ENCODE data around the gene RPS3. TPM values are rescaled to one million over a fixed set of nuclear protein-coding genes. Genes with fewer than 3 reads are reported as not detected.

RPS3 gene
- total and polyA plus RNA-seq, 4 donors, result 1,036 to 2,813 (median 2,148) TPM

DNA sequence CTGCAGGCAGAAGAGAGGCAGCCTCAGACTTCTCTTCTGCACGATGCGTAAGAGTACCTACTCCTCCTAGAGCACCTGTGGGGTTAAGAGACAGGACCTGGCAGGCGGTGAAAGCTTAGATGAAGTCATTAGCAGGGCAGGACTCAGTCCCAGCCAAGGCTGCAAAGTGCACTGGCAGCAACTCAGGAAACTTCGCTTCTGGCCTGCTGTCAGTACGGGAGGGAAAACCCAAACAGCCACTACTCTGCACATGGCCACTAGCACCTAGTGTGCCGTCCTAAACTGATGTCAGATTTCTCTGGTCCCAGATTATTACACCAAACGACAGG is 42.5 kb downstream of the RPS3 start:
- DNase-seq, result no peak
- WGBS, 2 donors, result 74 to 86% methylated on average over 7 of the region's 7 CpGs
- Histone ChIP-seq H3K36me3 (ENCODE audit: control insufficient read depth in 4 of 4, insufficient read depth in 4 of 4, low read length in 4 of 4) (peaks cover 0 to 2% (median 0%) of the 10 kb centered on the region in 4 donors), H3K4me1 (ENCODE audit: control insufficient read depth in 5 of 5, insufficient read depth in 5 of 5, low read length in 5 of 5) (peaks cover 0 to 8% (median 0%) of the 10 kb centered on the region in 5 donors), H3K9ac (ENCODE audit: insufficient read depth in 1 of 2, low read length in 2 of 2) (no peak overlapping the region), H3K27ac (ENCODE audit: low read depth in 1 of 2, low read length in 1 of 2) (no peak overlapping the region), H3K27me3 (ENCODE audit: control insufficient read depth in 3 of 3, insufficient read depth in 3 of 3, low read length in 2 of 3) (no peaks in the 10 kb centered on the region), H3K9me3 (ENCODE audit: control insufficient read depth in 4 of 4, insufficient read depth in 3 of 4, low read length in 3 of 4) (no peaks in the 10 kb centered on the region), H3K4me3 (no peak overlapping the region)
- no peak for ATAC-seq (ENCODE audit: insufficient read depth, low FRiP score)
- TF ChIP-seq CTCF (IDR thresholded peaks at IDR 0.05; ENCODE audit: control extremely low read depth, extremely low read depth), result no peak

- H3K27me3 ChIP-seq (ENCODE audit: control insufficient read depth in 3 of 3, insufficient read depth in 3 of 3, low read length in 2 of 3), result no peaks in the 10 kb centered on the region
- H3K4me3 ChIP-seq, result no peak overlapping the region
- no peak overlapping the region for H3K9ac ChIP-seq (ENCODE audit: insufficient read depth in 1 of 2, low read length in 2 of 2)
- no peak overlapping the region for H3K27ac ChIP-seq (ENCODE audit: low read depth in 1 of 2, low read length in 1 of 2)
- no peak for ATAC-seq (ENCODE audit: insufficient read depth, low FRiP score)
- peaks cover 0 to 8% (median 0%) of the 10 kb centered on the region in 5 donors for H3K4me1 ChIP-seq (ENCODE audit: control insufficient read depth in 5 of 5, insufficient read depth in 5 of 5, low read length in 5 of 5)
- TF ChIP-seq CTCF (IDR thresholded peaks at IDR 0.05; ENCODE audit: control extremely low read depth, extremely low read depth), result no peak
- DNase-seq, result peak in 1 of 3 donors; percentile 25
- WGBS, 2 donors, result 77 to 94% methylated on average over 15 of the region's 15 CpGs
- H3K9me3 ChIP-seq (ENCODE audit: control insufficient read depth in 4 of 4, insufficient read depth in 3 of 4, low read length in 3 of 4), result no peaks in the 10 kb centered on the region
- H3K36me3 ChIP-seq (ENCODE audit: control insufficient read depth in 4 of 4, insufficient read depth in 4 of 4, low read length in 4 of 4), result peaks cover 0 to 2% (median 0%) of the 10 kb centered on the region in 4 donors
Measured at GRCh38 chr11:75442161-75442885, 43.0 kb downstream of the RPS3 start.

DNA sequence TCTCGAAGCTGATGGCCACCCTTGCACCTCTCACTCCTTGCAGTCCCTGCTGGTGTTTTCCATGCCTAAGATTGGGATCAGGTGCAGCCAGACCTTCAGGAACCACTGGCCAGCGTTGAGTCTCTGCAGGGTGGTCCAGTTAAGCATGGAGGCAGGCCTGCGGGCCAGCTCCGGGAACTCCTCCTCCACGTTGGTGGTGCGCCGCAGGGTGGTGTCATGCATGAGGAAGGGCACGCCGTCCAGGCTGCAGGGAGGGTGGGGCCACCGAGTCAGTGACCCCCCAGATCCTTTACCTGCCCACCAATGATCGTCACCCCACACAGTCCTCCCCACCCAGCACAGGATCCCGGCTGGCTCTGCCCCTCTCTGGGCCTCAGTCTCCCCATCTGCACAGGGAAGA is 43.7 kb downstream of the RPS3 start:
- Histone ChIP-seq H3K27ac (ENCODE audit: low read depth in 1 of 2, low read length in 1 of 2) (no peak overlapping the region), H3K9me3 (ENCODE audit: control insufficient read depth in 4 of 4, insufficient read depth in 3 of 4, low read length in 3 of 4) (no peaks in the 10 kb centered on the region), H3K9ac (ENCODE audit: insufficient read depth in 1 of 2, low read length in 2 of 2) (no peak overlapping the region), H3K27me3 (ENCODE audit: control insufficient read depth in 3 of 3, insufficient read depth in 3 of 3, low read length in 2 of 3) (no peaks in the 10 kb centered on the region), H3K4me3 (no peak overlapping the region), H3K36me3 (ENCODE audit: control insufficient read depth in 4 of 4, insufficient read depth in 4 of 4, low read length in 4 of 4) (peaks cover 0 to 2% (median 0%) of the 10 kb centered on the region in 4 donors), H3K4me1 (ENCODE audit: control insufficient read depth in 5 of 5, insufficient read depth in 5 of 5, low read length in 5 of 5) (peaks cover 0 to 8% (median 0%) of the 10 kb centered on the region in 5 donors)
- 93 to 94% methylated on average over 12 of the region's 12 CpGs for WGBS, 2 donors
- no peak for DNase-seq
- no peak for TF ChIP-seq CTCF (IDR thresholded peaks at IDR 0.05; ENCODE audit: control extremely low read depth, extremely low read depth)
- no peak for ATAC-seq (ENCODE audit: insufficient read depth, low FRiP score)

Measured in lung (tissue), 12 donors.